Measurements from ENCODE around the gene EPHA6. TPM values are rescaled to one million over a fixed set of nuclear protein-coding genes. Genes with fewer than 3 reads are reported as not detected.

The EPHA6 gene
- polyA plus RNA-seq, 2 of the 4 experiments (the other 2 are of a cell fraction) = 0.08 TPM

DNA sequence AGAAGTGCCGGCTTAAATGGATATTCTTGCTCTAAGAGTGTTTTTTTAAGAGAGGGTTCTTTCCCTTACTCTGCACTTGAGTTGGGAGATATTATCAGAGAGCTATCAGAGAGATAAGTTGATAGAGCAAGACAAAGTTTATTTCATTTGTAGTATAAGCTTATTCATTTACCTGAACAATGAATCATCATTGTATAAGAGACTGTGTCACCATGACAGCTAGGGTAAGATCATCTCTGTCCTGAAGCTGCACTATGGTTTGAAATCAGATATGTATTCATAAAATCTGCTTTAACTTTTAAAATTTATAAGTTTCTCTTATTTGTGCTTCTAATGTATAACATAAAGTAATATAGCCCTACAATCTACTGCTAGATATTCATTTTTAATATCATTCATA is 822.1 kb downstream of the EPHA6 start:
- no peaks in the 10 kb centered on the region for H3K9me3 ChIP-seq
- DNase-seq (ENCODE audit: low read depth in 1 of 2, low spot score in 1 of 2) (no peak), FAIRE-seq (no peak), ATAC-seq (no peak)
- no peak overlapping the region for H3K4me3 ChIP-seq
- no peaks in the 10 kb centered on the region for H3K4me1 ChIP-seq
- TF ChIP-seq, protein P1, sequence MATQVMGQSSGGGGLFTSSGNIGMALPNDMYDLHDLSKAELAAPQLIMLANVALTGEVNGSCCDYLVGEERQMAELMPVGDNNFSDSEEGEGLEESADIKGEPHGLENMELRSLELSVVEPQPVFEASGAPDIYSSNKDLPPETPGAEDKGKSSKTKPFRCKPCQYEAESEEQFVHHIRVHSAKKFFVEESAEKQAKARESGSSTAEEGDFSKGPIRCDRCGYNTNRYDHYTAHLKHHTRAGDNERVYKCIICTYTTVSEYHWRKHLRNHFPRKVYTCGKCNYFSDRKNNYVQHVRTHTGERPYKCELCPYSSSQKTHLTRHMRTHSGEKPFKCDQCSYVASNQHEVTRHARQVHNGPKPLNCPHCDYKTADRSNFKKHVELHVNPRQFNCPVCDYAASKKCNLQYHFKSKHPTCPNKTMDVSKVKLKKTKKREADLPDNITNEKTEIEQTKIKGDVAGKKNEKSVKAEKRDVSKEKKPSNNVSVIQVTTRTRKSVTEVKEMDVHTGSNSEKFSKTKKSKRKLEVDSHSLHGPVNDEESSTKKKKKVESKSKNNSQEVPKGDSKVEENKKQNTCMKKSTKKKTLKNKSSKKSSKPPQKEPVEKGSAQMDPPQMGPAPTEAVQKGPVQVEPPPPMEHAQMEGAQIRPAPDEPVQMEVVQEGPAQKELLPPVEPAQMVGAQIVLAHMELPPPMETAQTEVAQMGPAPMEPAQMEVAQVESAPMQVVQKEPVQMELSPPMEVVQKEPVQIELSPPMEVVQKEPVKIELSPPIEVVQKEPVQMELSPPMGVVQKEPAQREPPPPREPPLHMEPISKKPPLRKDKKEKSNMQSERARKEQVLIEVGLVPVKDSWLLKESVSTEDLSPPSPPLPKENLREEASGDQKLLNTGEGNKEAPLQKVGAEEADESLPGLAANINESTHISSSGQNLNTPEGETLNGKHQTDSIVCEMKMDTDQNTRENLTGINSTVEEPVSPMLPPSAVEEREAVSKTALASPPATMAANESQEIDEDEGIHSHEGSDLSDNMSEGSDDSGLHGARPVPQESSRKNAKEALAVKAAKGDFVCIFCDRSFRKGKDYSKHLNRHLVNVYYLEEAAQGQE (IDR thresholded peaks at IDR 0.05) = no peak
- no peak for TF ChIP-seq HOXA7 (CRISPR knock-in tag; IDR thresholded peaks at IDR 0.05)
- no peak for TF ChIP-seq ZFP36 (IDR thresholded peaks at IDR 0.05; ENCODE audit: borderline replicate concordance, partially characterized antibody)
- TF ChIP-seq RARB (CRISPR knock-in tag; IDR thresholded peaks at IDR 0.05) = no peak
- TF ChIP-seq HDAC2 (IDR thresholded peaks at IDR 0.05) = no peak
- TF ChIP-seq POLR2A (IDR thresholded peaks at IDR 0.05; ENCODE audit: low read length) = no peak
- no peak overlapping the region for H3K4me2 ChIP-seq
- ChIA-PET CTCF (no interaction called here), POLR2A (no interaction called here)
- H3K27ac ChIP-seq = no peak overlapping the region
- WGBS (ENCODE audit: missing lambda C conversion rate) = 0% methylated on average over 1 of the region's 1 CpG

DNA sequence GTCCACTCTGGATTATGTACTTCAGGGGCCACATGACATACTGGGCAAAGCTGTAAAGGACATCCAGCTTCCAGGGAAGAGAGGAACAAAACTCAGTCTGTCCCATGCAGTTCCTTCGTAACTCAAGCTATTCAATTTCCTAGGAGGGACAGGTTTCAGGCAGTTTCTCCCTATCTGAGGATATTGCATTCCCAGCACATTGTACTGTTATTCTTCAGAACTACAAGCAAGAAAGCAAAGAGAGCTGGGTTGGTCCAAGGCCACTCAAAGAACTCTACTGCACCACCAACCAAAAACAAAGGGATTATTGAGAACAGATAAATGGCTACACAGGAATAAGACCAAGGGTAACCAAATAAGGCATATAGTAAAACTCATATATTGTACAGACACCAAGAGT is 832.5 kb downstream of the EPHA6 start:
- DNase-seq (ENCODE audit: low read depth in 1 of 2, low spot score in 1 of 2) (no peak), ATAC-seq (no peak), FAIRE-seq (no peak)
- Histone ChIP-seq H3K4me3 (no peak overlapping the region), H3K4me1 (no peaks in the 10 kb centered on the region), H3K9me3 (no peaks in the 10 kb centered on the region), H3K4me2 (no peak overlapping the region), H3K27ac (no peak overlapping the region)
- WGBS (ENCODE audit: missing lambda C conversion rate) = 29% methylated on average over 1 of the region's 1 CpG
- TF ChIP-seq, protein P2, sequence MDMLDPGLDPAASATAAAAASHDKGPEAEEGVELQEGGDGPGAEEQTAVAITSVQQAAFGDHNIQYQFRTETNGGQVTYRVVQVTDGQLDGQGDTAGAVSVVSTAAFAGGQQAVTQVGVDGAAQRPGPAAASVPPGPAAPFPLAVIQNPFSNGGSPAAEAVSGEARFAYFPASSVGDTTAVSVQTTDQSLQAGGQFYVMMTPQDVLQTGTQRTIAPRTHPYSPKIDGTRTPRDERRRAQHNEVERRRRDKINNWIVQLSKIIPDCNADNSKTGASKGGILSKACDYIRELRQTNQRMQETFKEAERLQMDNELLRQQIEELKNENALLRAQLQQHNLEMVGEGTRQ (IDR thresholded peaks at IDR 0.05) = no peak
- TF ChIP-seq CEBPB (IDR thresholded peaks at IDR 0.05) = no peak
- TF ChIP-seq ZC3H11A (IDR thresholded peaks at IDR 0.05) = no peak
- no peak for TF ChIP-seq KDM5A (IDR thresholded peaks at IDR 0.05)
- no peak for TF ChIP-seq JUN (IDR thresholded peaks at IDR 0.05)
- no peak for TF ChIP-seq CBX2 (IDR thresholded peaks at IDR 0.05; ENCODE audit: borderline replicate concordance, low read depth)
- no peak for TF ChIP-seq CHD4 (IDR thresholded peaks at IDR 0.05; ENCODE audit: borderline replicate concordance)
- no peak for TF ChIP-seq SREBF2 (IDR thresholded peaks at IDR 0.05)
- TF ChIP-seq, protein P3, sequence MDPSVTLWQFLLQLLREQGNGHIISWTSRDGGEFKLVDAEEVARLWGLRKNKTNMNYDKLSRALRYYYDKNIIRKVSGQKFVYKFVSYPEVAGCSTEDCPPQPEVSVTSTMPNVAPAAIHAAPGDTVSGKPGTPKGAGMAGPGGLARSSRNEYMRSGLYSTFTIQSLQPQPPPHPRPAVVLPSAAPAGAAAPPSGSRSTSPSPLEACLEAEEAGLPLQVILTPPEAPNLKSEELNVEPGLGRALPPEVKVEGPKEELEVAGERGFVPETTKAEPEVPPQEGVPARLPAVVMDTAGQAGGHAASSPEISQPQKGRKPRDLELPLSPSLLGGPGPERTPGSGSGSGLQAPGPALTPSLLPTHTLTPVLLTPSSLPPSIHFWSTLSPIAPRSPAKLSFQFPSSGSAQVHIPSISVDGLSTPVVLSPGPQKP (IDR thresholded peaks at IDR 0.05; ENCODE audit: low read depth, low read length) = no peak
- TF ChIP-seq ZFP36 (IDR thresholded peaks at IDR 0.05; ENCODE audit: borderline replicate concordance, partially characterized antibody) = no peak
- TF ChIP-seq FOSB (CRISPR knock-in tag; IDR thresholded peaks at IDR 0.05) = no peak
- TF ChIP-seq, protein P4, sequence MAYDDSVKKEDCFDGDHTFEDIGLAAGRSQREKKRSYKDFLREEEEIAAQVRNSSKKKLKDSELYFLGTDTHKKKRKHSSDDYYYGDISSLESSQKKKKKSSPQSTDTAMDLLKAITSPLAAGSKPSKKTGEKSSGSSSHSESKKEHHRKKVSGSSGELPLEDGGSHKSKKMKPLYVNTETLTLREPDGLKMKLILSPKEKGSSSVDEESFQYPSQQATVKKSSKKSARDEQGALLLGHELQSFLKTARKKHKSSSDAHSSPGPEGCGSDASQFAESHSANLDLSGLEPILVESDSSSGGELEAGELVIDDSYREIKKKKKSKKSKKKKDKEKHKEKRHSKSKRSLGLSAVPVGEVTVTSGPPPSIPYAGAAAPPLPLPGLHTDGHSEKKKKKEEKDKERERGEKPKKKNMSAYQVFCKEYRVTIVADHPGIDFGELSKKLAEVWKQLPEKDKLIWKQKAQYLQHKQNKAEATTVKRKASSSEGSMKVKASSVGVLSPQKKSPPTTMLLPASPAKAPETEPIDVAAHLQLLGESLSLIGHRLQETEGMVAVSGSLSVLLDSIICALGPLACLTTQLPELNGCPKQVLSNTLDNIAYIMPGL (CRISPR knock-in tag; IDR thresholded peaks at IDR 0.05; ENCODE audit: borderline replicate concordance) = no peak
- TF ChIP-seq RFX5 (IDR thresholded peaks at IDR 0.05) = no peak
- TF ChIP-seq GATA3 (IDR thresholded peaks at IDR 0.05; ENCODE audit: borderline replicate concordance) = no peak
- no peak for TF ChIP-seq NPAS2 (CRISPR knock-in tag; IDR thresholded peaks at IDR 0.05; ENCODE audit: borderline replicate concordance)
- no peak for TF ChIP-seq HOXA7 (CRISPR knock-in tag; IDR thresholded peaks at IDR 0.05)
- TF ChIP-seq HOXB5 (CRISPR knock-in tag; IDR thresholded peaks at IDR 0.05) = no peak
- no peak for TF ChIP-seq MAFK (IDR thresholded peaks at IDR 0.05; ENCODE audit: partially characterized antibody)
- TF ChIP-seq, protein P5, sequence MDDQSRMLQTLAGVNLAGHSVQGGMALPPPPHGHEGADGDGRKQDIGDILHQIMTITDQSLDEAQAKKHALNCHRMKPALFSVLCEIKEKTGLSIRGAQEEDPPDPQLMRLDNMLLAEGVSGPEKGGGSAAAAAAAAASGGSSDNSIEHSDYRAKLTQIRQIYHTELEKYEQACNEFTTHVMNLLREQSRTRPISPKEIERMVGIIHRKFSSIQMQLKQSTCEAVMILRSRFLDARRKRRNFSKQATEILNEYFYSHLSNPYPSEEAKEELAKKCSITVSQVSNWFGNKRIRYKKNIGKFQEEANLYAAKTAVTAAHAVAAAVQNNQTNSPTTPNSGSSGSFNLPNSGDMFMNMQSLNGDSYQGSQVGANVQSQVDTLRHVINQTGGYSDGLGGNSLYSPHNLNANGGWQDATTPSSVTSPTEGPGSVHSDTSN (IDR thresholded peaks at IDR 0.05) = no peak
- POLR2A ChIA-PET = no interaction called here
- CTCF ChIA-PET = interaction anchor here (0.7 kb wide), 1 partner anchor 12 kb away, joined by 3 read pairs; no protein-coding TSS in a partner anchor

Data from A549 (cell line).